ENCODE results near the gene RHBDL1. TPM values are rescaled to one million over a fixed set of nuclear protein-coding genes. Genes with fewer than 3 reads are reported as not detected.
"Not testable (repeated sequence)": the region's sequence is repeated elsewhere in the genome, so short reads cannot be mapped to it uniquely, and the experiment has no call there.

Gene RHBDL1
- total RNA-seq, 1 donor from 2014 or later, result 1.6 TPM

DNA sequence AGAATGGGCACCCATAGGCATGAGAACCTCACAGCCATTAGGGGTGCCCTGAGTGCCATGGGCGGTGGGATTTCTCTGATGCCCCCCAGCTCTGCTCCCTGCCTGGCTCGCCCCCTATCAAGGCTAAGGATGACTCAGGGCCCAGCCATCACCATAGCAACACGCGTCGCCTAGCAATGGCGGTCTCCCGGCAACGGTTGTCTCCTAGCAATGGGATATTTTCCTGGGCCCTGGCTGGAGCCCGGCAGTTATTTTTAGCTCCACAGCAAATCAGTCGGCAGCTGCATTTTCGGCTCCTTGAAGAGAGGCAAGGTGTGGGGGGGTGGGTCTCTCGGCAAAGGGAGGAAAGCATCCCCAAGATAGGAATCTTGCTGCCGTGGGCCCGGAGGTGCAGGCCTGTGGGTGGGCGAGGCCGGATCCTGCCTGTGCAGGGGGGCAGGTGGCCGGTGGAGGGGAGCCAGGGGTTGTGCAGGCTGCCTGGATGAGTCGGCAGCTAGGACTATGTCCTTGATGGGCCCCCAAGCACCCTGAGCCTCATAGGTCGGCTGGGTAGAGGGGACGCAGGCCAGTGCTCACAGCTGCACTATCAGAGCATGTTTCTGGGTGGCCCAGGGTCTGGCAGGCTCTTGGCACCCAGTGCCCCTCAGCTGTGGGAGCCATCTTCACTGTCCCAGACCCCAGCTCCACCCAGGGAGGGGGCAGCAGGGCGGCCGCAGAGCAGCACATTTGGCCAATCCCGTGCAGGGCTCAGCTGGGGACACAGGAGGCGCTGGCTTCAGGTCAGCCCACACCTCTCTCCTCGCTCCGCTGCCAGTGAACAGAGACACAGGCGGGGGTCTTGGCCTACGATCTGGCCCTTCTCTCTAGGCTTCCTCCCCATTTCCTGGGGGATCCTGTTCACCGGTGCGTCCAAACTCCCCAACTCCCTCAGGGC, 34.4 kb downstream of the RHBDL1 start:
- intact Hi-C loops (cut with DNase I), result loop anchor here (2.0 to 5.0 kb wide), 2 partner anchors 37 to 75 kb away; no protein-coding TSS in a partner anchor
- no peak for ATAC-seq

DNA sequence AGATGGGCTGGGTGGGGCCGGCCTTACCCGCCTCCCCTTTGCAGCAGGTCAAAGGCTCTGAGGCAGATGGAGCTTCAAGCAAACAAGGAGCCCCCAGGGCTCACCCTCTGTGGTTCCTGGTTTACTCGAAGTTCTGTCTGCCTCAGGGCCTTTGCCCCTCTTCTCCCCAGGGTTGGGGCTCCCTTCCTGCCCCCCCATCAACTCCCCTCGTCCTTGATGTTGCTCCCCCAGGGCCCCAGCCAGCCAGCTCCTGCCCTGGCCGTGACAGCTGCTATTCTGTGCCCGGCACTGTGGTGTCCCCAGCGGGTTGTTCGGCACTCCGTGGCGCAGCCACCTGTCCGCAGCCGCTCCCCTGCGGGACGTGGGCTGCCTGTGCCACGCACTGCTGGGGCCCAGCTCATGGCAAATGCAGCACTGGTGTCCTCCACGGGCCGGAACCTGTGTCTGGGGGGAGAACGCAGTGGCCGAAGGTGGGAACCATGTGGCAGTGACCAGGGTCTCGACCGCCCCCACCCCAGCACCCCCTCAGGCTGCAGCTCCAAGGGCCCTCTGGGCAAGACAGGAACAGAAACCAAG, 35.1 kb downstream of the RHBDL1 start:
- no peak for ATAC-seq
- intact Hi-C loops (cut with DNase I), result loop anchor here (2.0 kb wide), 1 partner anchor 74 kb away; no protein-coding TSS in a partner anchor

More for the DNA sequence above, 34.4 kb downstream of the RHBDL1 start:
- no peak for DNase-seq (ENCODE audit: low spot score)

DNA sequence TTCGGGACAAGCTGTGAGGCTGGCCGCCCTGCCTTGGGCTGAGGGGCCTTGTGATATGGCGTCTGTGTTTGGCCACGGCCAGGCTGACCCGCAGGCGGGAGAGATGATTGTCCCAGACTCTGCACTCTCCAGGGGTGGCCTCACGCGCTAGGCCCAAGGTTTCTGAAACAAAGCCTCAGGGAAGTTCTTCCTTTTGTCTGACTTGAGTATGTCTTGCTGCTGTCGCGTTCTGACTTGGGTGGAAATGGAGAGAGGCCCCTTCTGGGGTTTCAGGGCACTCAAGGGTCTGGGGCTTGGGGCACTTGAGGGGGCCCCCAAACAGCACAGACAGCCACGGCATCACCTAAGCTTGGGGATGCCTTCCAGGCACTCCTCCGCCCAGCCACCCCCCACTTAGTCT, 35.6 kb downstream of the RHBDL1 start:
- no peak for DNase-seq (ENCODE audit: low spot score)
- intact Hi-C loops (cut with DNase I), result loop anchor here (2.0 kb wide), 1 partner anchor 74 kb away; no protein-coding TSS in a partner anchor

More for the DNA sequence above, 35.1 kb downstream of the RHBDL1 start:
- no peak for DNase-seq (ENCODE audit: low spot score)

DNA sequence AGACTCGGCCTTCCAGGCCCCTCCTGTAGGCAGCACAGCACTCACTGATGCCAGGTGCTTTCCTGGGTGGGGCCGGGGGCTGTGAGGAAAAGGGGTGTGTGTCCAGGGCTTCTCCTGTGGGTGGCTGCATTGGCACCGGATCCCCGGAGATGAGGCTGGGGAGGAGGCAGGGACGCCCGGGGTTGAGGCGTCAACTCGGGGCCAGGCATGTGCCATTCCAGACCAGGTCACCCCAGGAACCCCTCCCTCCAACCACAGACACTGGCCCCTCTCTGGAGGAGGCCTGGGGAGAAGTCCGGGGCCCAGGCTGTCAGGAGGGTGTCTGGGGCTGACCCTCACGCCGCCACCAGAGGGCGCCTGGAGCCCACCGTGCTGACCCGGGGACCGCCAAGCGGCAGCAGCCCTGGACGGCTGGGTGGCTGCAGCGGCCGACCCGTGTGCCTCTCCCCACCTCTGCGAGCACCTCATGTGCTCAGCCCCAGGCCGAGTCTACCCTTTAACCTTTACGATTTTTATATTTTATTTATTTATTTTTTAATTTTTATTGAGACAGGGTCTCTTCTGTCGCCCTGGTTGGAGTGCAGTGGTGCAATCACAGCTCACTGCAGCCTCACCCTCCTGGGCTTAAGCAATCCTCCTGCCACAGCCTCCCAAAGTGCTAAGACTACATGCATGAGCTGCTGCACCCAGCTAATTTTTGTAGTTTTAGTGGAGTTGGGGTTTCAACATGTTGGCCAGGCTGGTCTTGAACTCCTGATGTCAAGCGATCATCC, 36.3 kb downstream of the RHBDL1 start:
- ATAC-seq (peak; percentile 67), DNase-seq (ENCODE audit: low spot score) (peak; percentile 90)
- intact Hi-C loops (cut with DNase I), result loop anchor here (2.0 kb wide), 1 partner anchor 73 kb away; no protein-coding TSS in a partner anchor

More for the DNA sequence above, 35.6 kb downstream of the RHBDL1 start:
- ATAC-seq, result no peak

DNA sequence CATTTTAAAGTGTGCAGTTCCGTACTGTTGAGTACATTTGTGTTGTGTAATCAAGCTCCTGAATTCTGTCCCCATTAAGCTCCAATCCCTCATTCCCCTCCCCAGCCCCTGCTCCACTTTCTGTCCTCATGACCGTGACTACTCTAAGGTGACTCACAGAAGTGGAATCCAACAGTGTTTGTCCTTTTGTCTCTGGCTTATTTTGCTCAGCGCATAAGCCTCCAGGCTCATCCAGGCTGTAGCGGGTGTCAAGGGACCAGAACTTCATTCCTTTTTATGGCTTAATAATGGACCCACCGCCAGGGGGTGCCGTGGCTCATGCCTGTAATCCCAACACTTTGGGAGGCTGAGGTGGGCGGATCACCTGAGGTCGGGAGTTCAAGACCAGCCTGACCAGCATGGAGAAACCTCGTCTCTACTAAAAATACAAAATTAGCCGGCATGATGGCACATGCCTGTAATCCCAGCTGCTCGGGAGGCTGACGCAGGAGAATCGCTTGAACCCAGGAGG, 37.3 kb downstream of the RHBDL1 start:
- intact Hi-C loops (cut with DNase I); DNase-seq (ENCODE audit: low spot score); ATAC-seq: not testable (repeated sequence)

- ATAC-seq (no peak), DNase-seq (ENCODE audit: low spot score) (no peak)
- intact Hi-C loops (cut with DNase I), result no loop called here
Measured at GRCh38 chr16:714079-714478, 38.6 kb downstream of the RHBDL1 start.

- peak; percentile 96 for DNase-seq (ENCODE audit: low spot score)
- ATAC-seq, result peak; percentile 91
- intact Hi-C loops (cut with DNase I), result no loop called here
Measured at GRCh38 chr16:714558-715476, 39.3 kb downstream of the RHBDL1 start, which contains the start of gene METRN. Gene METRN, plus strand, starts transcription at chr16:715118. Its CDS starts 172 bp downstream, at chr16:715290.

- intact Hi-C loops (cut with DNase I), result no loop called here
- DNase-seq (ENCODE audit: low spot score) (no peak), ATAC-seq (no peak)
Measured at GRCh38 chr16:715477-716199, 40.2 kb downstream of the RHBDL1 start.

DNA sequence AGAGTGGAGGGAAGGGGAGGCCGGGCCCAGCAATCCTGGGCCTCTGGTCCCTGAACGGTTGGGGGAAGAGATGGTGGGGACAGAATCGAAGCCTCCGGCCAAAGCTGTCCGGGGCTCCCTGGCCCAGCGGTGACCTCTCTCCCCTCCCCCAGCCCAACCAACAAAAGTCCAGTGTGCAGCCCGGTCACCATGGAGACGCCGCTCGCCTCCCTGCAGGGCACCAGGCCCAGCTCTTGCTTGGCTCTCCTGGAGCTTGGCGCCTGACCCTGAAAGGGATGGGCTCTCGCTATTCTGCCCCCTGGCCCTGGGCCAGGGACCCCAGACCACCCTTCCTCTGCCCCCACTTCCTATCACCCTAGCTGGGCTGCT, 40.7 kb downstream of the RHBDL1 start:
- peak; percentile 86 for DNase-seq (ENCODE audit: low spot score)
- peak; percentile 36 for ATAC-seq
- intact Hi-C loops (cut with DNase I), result no loop called here

- ATAC-seq, result no peak
- no peak for DNase-seq (ENCODE audit: low spot score)
- intact Hi-C loops (cut with DNase I), result no loop called here
Measured at GRCh38 chr16:716768-717325, 41.4 kb downstream of the RHBDL1 start.

DNA sequence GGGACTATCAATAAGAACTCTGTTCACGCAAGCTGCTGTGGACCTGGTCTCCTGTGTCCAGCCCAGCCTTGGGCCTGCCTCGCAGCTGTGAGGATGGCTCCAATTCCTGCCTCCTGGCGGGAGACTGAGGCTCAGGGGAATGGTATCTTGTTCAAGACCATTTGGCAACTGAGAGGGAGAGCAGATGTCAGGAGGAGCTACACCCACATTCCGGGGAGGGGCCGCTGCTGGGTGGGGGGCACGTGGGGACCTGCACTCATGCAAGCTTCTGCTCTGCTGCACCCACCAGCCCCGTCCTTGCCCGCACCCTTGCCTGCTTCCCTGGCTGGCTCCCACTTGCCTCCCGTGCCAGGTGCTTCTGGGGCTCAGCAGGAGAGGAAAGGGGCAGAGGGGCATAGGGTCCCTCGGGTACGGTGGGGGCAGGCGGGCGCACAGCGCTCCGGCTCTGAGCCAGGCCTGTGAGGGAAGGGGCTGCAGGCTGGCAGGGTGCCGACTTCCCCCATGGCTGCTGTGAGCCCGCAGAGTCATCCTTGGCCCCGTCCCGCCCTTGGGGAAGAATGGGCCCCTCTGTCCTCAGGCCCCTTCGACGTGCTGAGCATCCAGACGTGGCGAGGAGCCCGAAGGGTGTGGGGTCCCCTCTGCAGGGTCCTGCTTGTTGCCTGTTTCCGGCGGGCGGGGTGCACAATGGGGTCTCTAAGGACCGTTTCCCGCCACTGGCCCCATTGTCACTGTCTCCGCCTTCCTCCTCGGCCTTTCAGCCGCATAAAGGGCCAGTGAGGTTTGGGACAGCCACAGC, 42.2 kb downstream of the RHBDL1 start:
- ATAC-seq (no peak), DNase-seq (ENCODE audit: low spot score) (no peak)
- intact Hi-C loops (cut with DNase I), result no loop called here

- intact Hi-C loops (cut with DNase I), result no loop called here
- DNase-seq (ENCODE audit: low spot score) (no peak), ATAC-seq (no peak)
Measured at GRCh38 chr16:718389-718788, 42.9 kb downstream of the RHBDL1 start.

- no peak for DNase-seq (ENCODE audit: low spot score)
- intact Hi-C loops (cut with DNase I), result no loop called here
- no peak for ATAC-seq
Measured at GRCh38 chr16:718922-719321, 43.5 kb downstream of the RHBDL1 start.

DNA sequence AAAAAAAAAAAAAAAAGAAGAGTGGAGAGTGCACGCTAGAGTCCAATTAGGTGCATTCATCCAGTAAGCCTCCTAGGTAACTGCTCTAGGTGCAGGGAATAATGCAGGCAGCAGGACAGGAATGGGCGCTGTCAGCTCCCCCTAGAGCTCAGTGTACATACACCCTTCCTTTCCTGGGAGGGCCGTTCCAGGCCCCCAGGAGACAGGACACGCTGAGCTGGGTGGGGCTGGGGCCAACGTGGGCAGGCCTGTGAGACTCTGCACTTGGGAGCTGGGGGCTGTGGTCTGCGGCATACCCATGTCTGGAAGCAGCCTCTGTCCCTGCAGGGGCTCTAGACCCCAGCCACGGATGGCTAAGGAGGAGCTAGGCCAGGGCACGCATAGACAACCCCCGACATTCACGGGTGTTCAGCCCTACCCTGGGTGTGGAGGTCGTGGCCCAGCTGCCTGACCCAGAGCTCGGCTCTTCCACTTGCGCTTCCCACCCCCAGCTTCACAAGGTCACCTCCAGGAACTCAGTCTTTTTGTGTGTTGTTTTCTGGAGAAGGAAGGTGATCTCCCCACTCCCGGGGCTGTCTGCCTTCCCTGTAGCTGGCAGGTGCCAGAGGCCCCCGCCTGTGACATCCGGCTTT, 44.5 kb downstream of the RHBDL1 start:
- intact Hi-C loops (cut with DNase I), result no loop called here
- ATAC-seq, result peak; percentile 4
- no peak for DNase-seq (ENCODE audit: low spot score)

GRCh38 chr16:720447-720989, 45.0 kb downstream of the RHBDL1 start:
- peak; percentile 44 for ATAC-seq
- peak; percentile 78 for DNase-seq (ENCODE audit: low spot score)
- intact Hi-C loops (cut with DNase I), result no loop called here

All from sciatic nerve (tissue), 2 donors.